Body of pancreas (tissue), 4 donors: ENCODE data around the gene GIPC2.

Source experiments
- POLR2A ChIP-seq, 3 donors: fragments of 450-650 bp; IDR thresholded peaks; one replicate each; pipeline ENCODE4 v1.6.1; 2016; ENCODE audit warnings: antibody characterized with exemption in 3 of 3, mild to moderate bottlenecking in 2 of 3
- TF ChIP-seq, protein P1 (sequence below), 7 experiments: fragments of 450-650 bp in 4 of 7; fragments of 200-600 bp in 3 of 7; sonication (generic) in 3 of 7; IDR thresholded peaks; one replicate each; pipeline ENCODE4 v1.5.1; 2016 to 2019; ENCODE audit warnings: antibody characterized with exemption in 7 of 7

DNA sequence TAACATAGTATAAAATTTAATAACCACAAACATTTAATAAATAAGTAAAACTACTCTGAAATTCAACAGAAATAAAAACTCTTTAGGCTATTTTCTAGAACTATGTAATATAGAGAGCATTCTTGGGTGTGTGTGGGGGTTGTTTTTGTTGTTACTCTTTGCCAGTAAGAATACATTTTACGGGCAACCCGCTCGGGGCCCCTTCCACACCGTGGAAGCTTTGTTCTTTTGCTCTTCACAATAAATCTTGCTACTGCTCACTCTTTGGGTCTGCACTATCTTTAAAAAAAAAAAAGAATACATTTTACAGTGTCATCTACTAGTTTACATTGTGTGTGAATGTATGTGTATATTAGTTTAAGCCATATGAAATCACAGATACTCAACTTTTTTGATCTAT is 16.0 kb upstream of the GIPC2 start:
- TF ChIP-seq, protein P1, sequence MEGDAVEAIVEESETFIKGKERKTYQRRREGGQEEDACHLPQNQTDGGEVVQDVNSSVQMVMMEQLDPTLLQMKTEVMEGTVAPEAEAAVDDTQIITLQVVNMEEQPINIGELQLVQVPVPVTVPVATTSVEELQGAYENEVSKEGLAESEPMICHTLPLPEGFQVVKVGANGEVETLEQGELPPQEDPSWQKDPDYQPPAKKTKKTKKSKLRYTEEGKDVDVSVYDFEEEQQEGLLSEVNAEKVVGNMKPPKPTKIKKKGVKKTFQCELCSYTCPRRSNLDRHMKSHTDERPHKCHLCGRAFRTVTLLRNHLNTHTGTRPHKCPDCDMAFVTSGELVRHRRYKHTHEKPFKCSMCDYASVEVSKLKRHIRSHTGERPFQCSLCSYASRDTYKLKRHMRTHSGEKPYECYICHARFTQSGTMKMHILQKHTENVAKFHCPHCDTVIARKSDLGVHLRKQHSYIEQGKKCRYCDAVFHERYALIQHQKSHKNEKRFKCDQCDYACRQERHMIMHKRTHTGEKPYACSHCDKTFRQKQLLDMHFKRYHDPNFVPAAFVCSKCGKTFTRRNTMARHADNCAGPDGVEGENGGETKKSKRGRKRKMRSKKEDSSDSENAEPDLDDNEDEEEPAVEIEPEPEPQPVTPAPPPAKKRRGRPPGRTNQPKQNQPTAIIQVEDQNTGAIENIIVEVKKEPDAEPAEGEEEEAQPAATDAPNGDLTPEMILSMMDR (IDR thresholded peaks at IDR 0.05), result no peak
- no peak for TF ChIP-seq POLR2A (IDR thresholded peaks at IDR 0.05)
